ENCODE measurements around the gene CEL. TPM values are rescaled to one million over a fixed set of nuclear protein-coding genes. Genes with fewer than 3 reads are reported as not detected.

Gene CEL
- total and polyA plus RNA-seq, 2 donors = 0.76 to 3.2 TPM

- no peak for DNase-seq (ENCODE audit: low read depth in 6 of 9, low spot score in 9 of 9)
- no peak overlapping the region for H3K27ac ChIP-seq (ENCODE audit: low read depth in 1 of 2, low read length in 1 of 2)
Observed at GRCh38 chr9:133102190-133103021, 40.6 kb downstream of the CEL start.

GRCh38 chr9:133103183-133103986, 41.6 kb downstream of the CEL start:
- Histone ChIP-seq H3K36me3 (ENCODE audit: control insufficient read depth in 2 of 2, insufficient read depth in 2 of 2, low read length in 1 of 2) (peaks cover 70 to 79% of the 10 kb centered on the region in 2 donors), H3K27ac (ENCODE audit: low read depth in 1 of 2, low read length in 1 of 2) (no peak overlapping the region), H3K4me3 (ENCODE audit: low read length in 2 of 2) (no peak overlapping the region), H3K9me3 (ENCODE audit: control insufficient read depth in 2 of 2, insufficient read depth in 1 of 2, low read length in 1 of 2) (no peaks in the 10 kb centered on the region), H3K4me1 (ENCODE audit: control insufficient read depth in 2 of 2, insufficient read depth in 2 of 2, low read length in 2 of 2) (no peaks in the 10 kb centered on the region), H3K27me3 (ENCODE audit: control insufficient read depth in 2 of 2, insufficient read depth in 1 of 2, low read length in 1 of 2) (no peaks in the 10 kb centered on the region)
- WGBS = 83% methylated on average over 14 of the region's 14 CpGs
- peak in 2 of 9 donors; percentile 46 to 50 for DNase-seq (ENCODE audit: low read depth in 6 of 9, low spot score in 9 of 9)

More at GRCh38 chr9:133102190-133103021, 40.6 kb downstream of the CEL start:
- Histone ChIP-seq H3K4me1 (ENCODE audit: control insufficient read depth in 2 of 2, insufficient read depth in 2 of 2, low read length in 2 of 2) (no peaks in the 10 kb centered on the region), H3K4me3 (ENCODE audit: low read length in 2 of 2) (no peak overlapping the region), H3K27me3 (ENCODE audit: control insufficient read depth in 2 of 2, insufficient read depth in 1 of 2, low read length in 1 of 2) (no peaks in the 10 kb centered on the region), H3K36me3 (ENCODE audit: control insufficient read depth in 2 of 2, insufficient read depth in 2 of 2, low read length in 1 of 2) (peaks cover 70 to 78% of the 10 kb centered on the region in 2 donors), H3K9me3 (ENCODE audit: control insufficient read depth in 2 of 2, insufficient read depth in 1 of 2, low read length in 1 of 2) (peaks cover 0 to 6% of the 10 kb centered on the region in 2 donors)
- 98% methylated on average over 21 of the region's 21 CpGs for WGBS

GRCh38 chr9:133103987-133104505, 42.3 kb downstream of the CEL start:
- DNase-seq (ENCODE audit: low read depth in 6 of 9, low spot score in 9 of 9) = no peak
- WGBS = 95% methylated on average over 12 of the region's 12 CpGs
- no peak overlapping the region for H3K27ac ChIP-seq (ENCODE audit: low read depth in 1 of 2, low read length in 1 of 2)

GRCh38 chr9:133104718-133105460, 43.1 kb downstream of the CEL start:
- H3K4me1 ChIP-seq (ENCODE audit: control insufficient read depth in 2 of 2, insufficient read depth in 2 of 2, low read length in 2 of 2) = no peaks in the 10 kb centered on the region
- H3K27ac ChIP-seq (ENCODE audit: low read depth in 1 of 2, low read length in 1 of 2) = no peak overlapping the region
- 91% methylated on average over 15 of the region's 15 CpGs for WGBS
- no peak for DNase-seq (ENCODE audit: low read depth in 6 of 9, low spot score in 9 of 9)
- no peaks in the 10 kb centered on the region for H3K9me3 ChIP-seq (ENCODE audit: control insufficient read depth in 2 of 2, insufficient read depth in 1 of 2, low read length in 1 of 2)
- H3K4me3 ChIP-seq (ENCODE audit: low read length in 2 of 2) = no peak overlapping the region
- H3K27me3 ChIP-seq (ENCODE audit: control insufficient read depth in 2 of 2, insufficient read depth in 1 of 2, low read length in 1 of 2) = no peaks in the 10 kb centered on the region
- H3K36me3 ChIP-seq (ENCODE audit: control insufficient read depth in 2 of 2, insufficient read depth in 2 of 2, low read length in 1 of 2) = peaks cover 79 to 81% of the 10 kb centered on the region in 2 donors

More at GRCh38 chr9:133103987-133104505, 42.3 kb downstream of the CEL start:
- Histone ChIP-seq H3K4me1 (ENCODE audit: control insufficient read depth in 2 of 2, insufficient read depth in 2 of 2, low read length in 2 of 2) (no peaks in the 10 kb centered on the region), H3K9me3 (ENCODE audit: control insufficient read depth in 2 of 2, insufficient read depth in 1 of 2, low read length in 1 of 2) (no peaks in the 10 kb centered on the region), H3K27me3 (ENCODE audit: control insufficient read depth in 2 of 2, insufficient read depth in 1 of 2, low read length in 1 of 2) (no peaks in the 10 kb centered on the region), H3K36me3 (ENCODE audit: control insufficient read depth in 2 of 2, insufficient read depth in 2 of 2, low read length in 1 of 2) (peaks cover 75 to 78% of the 10 kb centered on the region in 2 donors), H3K4me3 (ENCODE audit: low read length in 2 of 2) (no peak overlapping the region)

DNA sequence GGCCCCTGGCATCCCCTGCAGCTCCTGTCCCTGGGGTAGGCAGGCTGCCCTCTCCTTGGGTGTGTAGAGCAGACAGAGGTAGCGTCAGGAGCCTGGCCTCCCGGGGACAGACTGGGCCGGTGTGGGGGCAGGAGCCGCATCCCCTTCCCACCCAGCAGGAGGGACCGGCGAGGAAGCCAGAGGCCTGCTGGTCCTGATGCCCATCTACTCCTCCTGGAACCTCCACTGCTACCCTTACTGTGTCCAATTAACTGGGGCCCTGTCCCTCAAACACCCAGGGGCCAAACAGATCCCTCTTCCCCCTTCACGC, 43.6 kb downstream of the CEL start:
- DNase-seq (ENCODE audit: low read depth in 6 of 9, low spot score in 9 of 9) = no peak
- WGBS = over 99% methylated on average over 7 of the region's 7 CpGs
- no peaks in the 10 kb centered on the region for H3K4me1 ChIP-seq (ENCODE audit: control insufficient read depth in 2 of 2, insufficient read depth in 2 of 2, low read length in 2 of 2)
- H3K4me3 ChIP-seq (ENCODE audit: low read length in 2 of 2) = no peak overlapping the region
- no peaks in the 10 kb centered on the region for H3K27me3 ChIP-seq (ENCODE audit: control insufficient read depth in 2 of 2, insufficient read depth in 1 of 2, low read length in 1 of 2)
- no peak overlapping the region for H3K27ac ChIP-seq (ENCODE audit: low read depth in 1 of 2, low read length in 1 of 2)
- no peaks in the 10 kb centered on the region for H3K9me3 ChIP-seq (ENCODE audit: control insufficient read depth in 2 of 2, insufficient read depth in 1 of 2, low read length in 1 of 2)
- peaks cover 79 to 81% of the 10 kb centered on the region in 2 donors for H3K36me3 ChIP-seq (ENCODE audit: control insufficient read depth in 2 of 2, insufficient read depth in 2 of 2, low read length in 1 of 2)

- H3K27me3 ChIP-seq (ENCODE audit: control insufficient read depth in 2 of 2, insufficient read depth in 1 of 2, low read length in 1 of 2) = no peaks in the 10 kb centered on the region
- no peak for DNase-seq (ENCODE audit: low read depth in 6 of 9, low spot score in 9 of 9)
- peaks cover 66 to 71% of the 10 kb centered on the region in 2 donors for H3K36me3 ChIP-seq (ENCODE audit: control insufficient read depth in 2 of 2, insufficient read depth in 2 of 2, low read length in 1 of 2)
- H3K4me3 ChIP-seq (ENCODE audit: low read length in 2 of 2) = no peak overlapping the region
- 99% methylated on average over 17 of the region's 17 CpGs for WGBS
- H3K9me3 ChIP-seq (ENCODE audit: control insufficient read depth in 2 of 2, insufficient read depth in 1 of 2, low read length in 1 of 2) = no peaks in the 10 kb centered on the region
- peaks cover 0 to under 1% of the 10 kb centered on the region in 2 donors for H3K4me1 ChIP-seq (ENCODE audit: control insufficient read depth in 2 of 2, insufficient read depth in 2 of 2, low read length in 2 of 2)
- H3K27ac ChIP-seq (ENCODE audit: low read depth in 1 of 2, low read length in 1 of 2) = no peak overlapping the region
Observed at GRCh38 chr9:133106511-133107244, 44.9 kb downstream of the CEL start.

- WGBS = 93% methylated on average over 13 of the region's 13 CpGs
- Histone ChIP-seq H3K27ac (ENCODE audit: low read depth in 1 of 2, low read length in 1 of 2) (no peak overlapping the region), H3K4me3 (ENCODE audit: low read length in 2 of 2) (no peak overlapping the region), H3K36me3 (ENCODE audit: control insufficient read depth in 2 of 2, insufficient read depth in 2 of 2, low read length in 1 of 2) (peaks cover 65 to 67% of the 10 kb centered on the region in 2 donors), H3K9me3 (ENCODE audit: control insufficient read depth in 2 of 2, insufficient read depth in 1 of 2, low read length in 1 of 2) (no peaks in the 10 kb centered on the region), H3K4me1 (ENCODE audit: control insufficient read depth in 2 of 2, insufficient read depth in 2 of 2, low read length in 2 of 2) (peaks cover under 1 to 5% of the 10 kb centered on the region in 2 donors), H3K27me3 (ENCODE audit: control insufficient read depth in 2 of 2, insufficient read depth in 1 of 2, low read length in 1 of 2) (no peaks in the 10 kb centered on the region)
- DNase-seq (ENCODE audit: low read depth in 6 of 9, low spot score in 9 of 9) = no peak
Observed at GRCh38 chr9:133107245-133107722, 45.5 kb downstream of the CEL start.

Measured in thymus (tissue), 11 donors.